SK-N-MC (cell line): ENCODE data around the gene CITED4.

Experiments used
- DNase-seq: peaks from one replicate; pipeline ENCODE4 v3.0.0-alpha.2; 2011; ENCODE audit warnings: low read depth, low spot score
- H3K27ac ChIP-seq: fragments of 200-600 bp; sonication (generic); 2 replicates; pipeline ENCODE4 v1.5.1; 2016; ENCODE audit warnings: mixed run types
- H3K36me3 ChIP-seq: fragments of 200-600 bp; sonication (generic); 2 replicates; pipeline ENCODE4 v1.6.1; 2017; ENCODE audit warnings: antibody characterized with exemption, low read length, mixed read lengths; ENCODE audit not compliant: insufficient read depth
- H3K4me3 ChIP-seq: fragments of 200-600 bp; sonication (generic); 2 replicates; pipeline ENCODE4 v1.5.1; 2016
- H3K9ac ChIP-seq: fragments of 200-600 bp; sonication (generic); 2 replicates; pipeline ENCODE4 v1.8.0; 2017; ENCODE audit warnings: mixed run types, mixed read lengths; ENCODE audit not compliant: insufficient read length
- H3K9me3 ChIP-seq: fragments of 200-600 bp; sonication (generic); 2 replicates; pipeline ENCODE4 v1.6.1; 2017; ENCODE audit warnings: low read depth, mild to moderate bottlenecking, antibody characterized with exemption, low read length, moderate library complexity, mixed read lengths
- EZH2 ChIP-seq: fragments of 200-600 bp; sonication (generic); IDR thresholded peaks from one replicate; pipeline ENCODE4 v1.6.1; 2017; ENCODE audit warnings: antibody characterized with exemption
- FOXP2 ChIP-seq: optimal IDR thresholded peaks from 2 replicates; pipeline ENCODE3; 2011; ENCODE audit warnings: mild to moderate bottlenecking, moderate library complexity; ENCODE audit not compliant: insufficient read depth; ENCODE audit errors: extremely low read length, control extremely low read depth
- POLR2AphosphoS5 ChIP-seq: IDR thresholded peaks from 2 replicates; pipeline ENCODE4 v1.6.1; 2012; ENCODE audit warnings: mild to moderate bottlenecking, low read depth, low read length, borderline replicate concordance

The CITED4 gene

GRCh38 chr1:40818264-40818961 lies 43.8 kb downstream of the CITED4 start:
- DNase-seq: no peak
- Histone ChIP-seq H3K27ac (no peak overlapping the region), H3K4me3 (no peak overlapping the region), H3K36me3 (no peaks in the 10 kb centered on the region), H3K9me3 (no peaks in the 10 kb centered on the region), H3K9ac (no peak overlapping the region)
- TF ChIP-seq EZH2 (no peak), FOXP2 (no peak), POLR2AphosphoS5 (no peak)

- Histone ChIP-seq H3K9ac (no peak overlapping the region), H3K36me3 (no peaks in the 10 kb centered on the region), H3K27ac (no peak overlapping the region), H3K9me3 (no peaks in the 10 kb centered on the region), H3K4me3 (no peak overlapping the region)
- DNase-seq: no peak
- TF ChIP-seq EZH2 (no peak), FOXP2 (no peak), POLR2AphosphoS5 (no peak)
Measured at GRCh38 chr1:40817791-40818263, 44.3 kb downstream of the CITED4 start.

- H3K36me3 ChIP-seq: no peaks in the 10 kb centered on the region
- no peak overlapping the region for H3K4me3 ChIP-seq
- H3K9me3 ChIP-seq: no peaks in the 10 kb centered on the region
- no peak for DNase-seq
- no peak overlapping the region for H3K27ac ChIP-seq
- no peak for TF ChIP-seq POLR2AphosphoS5
- TF ChIP-seq FOXP2: no peak
- no peak for TF ChIP-seq EZH2
- no peak overlapping the region for H3K9ac ChIP-seq
Measured at GRCh38 chr1:40815420-40815819, 46.7 kb downstream of the CITED4 start.
